HEK293T (cell line): ENCODE results near the gene KRTAP12-1.

Experiments used
- FOXA1 ChIP-seq: fragments of 450-650 bp; IDR thresholded peaks from 2 replicates; pipeline ENCODE4 v1.6.1; 2016; ENCODE audit warnings: mild to moderate bottlenecking
- FOXK2 ChIP-seq: fragments of 450-650 bp; IDR thresholded peaks from 2 replicates; pipeline ENCODE4 v1.6.1; 2016; ENCODE audit warnings: mild to moderate bottlenecking
- FOXM1 ChIP-seq: fragments of 450-650 bp; IDR thresholded peaks from 2 replicates; pipeline ENCODE4 v1.6.1; 2017; ENCODE audit warnings: mild to moderate bottlenecking, borderline replicate concordance
- HDGF ChIP-seq: fragments of 450-650 bp; IDR thresholded peaks from 2 replicates; pipeline ENCODE4 v1.6.1; 2017; ENCODE audit warnings: antibody characterized with exemption, borderline replicate concordance
- LEF1 ChIP-seq: fragments of 450-650 bp; IDR thresholded peaks from 2 replicates; pipeline ENCODE4 v1.6.1; 2017; ENCODE audit warnings: mild to moderate bottlenecking, borderline replicate concordance
- NFRKB ChIP-seq: fragments of 450-650 bp; IDR thresholded peaks from 2 replicates; pipeline ENCODE4 v1.6.1; 2016; ENCODE audit warnings: mild to moderate bottlenecking, moderate library complexity
- SP1 ChIP-seq: fragments of 450-650 bp; IDR thresholded peaks from 2 replicates; pipeline ENCODE4 v1.6.1; 2017
- SUZ12 ChIP-seq: fragments of 450-650 bp; IDR thresholded peaks from 2 replicates; pipeline ENCODE4 v1.6.1; 2016; ENCODE audit warnings: mild to moderate bottlenecking
- TF ChIP-seq, protein P1 (sequence below): fragments of 450-650 bp; IDR thresholded peaks from 2 replicates; pipeline ENCODE4 v1.6.1; 2016

GRCh38 chr21:44708213-44708865, 26.4 kb upstream of the KRTAP12-1 start:
- TF ChIP-seq SP1 (no peak), FOXA1 (no peak), SUZ12 (no peak), HDGF (no peak), FOXK2 (no peak), FOXM1 (no peak), NFRKB (no peak), LEF1 (no peak)
- TF ChIP-seq, protein P1, sequence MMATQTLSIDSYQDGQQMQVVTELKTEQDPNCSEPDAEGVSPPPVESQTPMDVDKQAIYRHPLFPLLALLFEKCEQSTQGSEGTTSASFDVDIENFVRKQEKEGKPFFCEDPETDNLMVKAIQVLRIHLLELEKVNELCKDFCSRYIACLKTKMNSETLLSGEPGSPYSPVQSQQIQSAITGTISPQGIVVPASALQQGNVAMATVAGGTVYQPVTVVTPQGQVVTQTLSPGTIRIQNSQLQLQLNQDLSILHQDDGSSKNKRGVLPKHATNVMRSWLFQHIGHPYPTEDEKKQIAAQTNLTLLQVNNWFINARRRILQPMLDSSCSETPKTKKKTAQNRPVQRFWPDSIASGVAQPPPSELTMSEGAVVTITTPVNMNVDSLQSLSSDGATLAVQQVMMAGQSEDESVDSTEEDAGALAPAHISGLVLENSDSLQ, result no peak
